ENCODE measurements around the gene DCK. TPM values are rescaled to one million over a fixed set of nuclear protein-coding genes. Genes with fewer than 3 reads are reported as not detected.
"Not testable (repeated sequence)": the region's sequence is repeated elsewhere in the genome, so short reads cannot be mapped to it uniquely, and the experiment has no call there.

DCK gene
- total RNA-seq, 1 donor from 2014 or later, result 24.5 TPM

GRCh38 chr4:71026086-71026485 lies 32.6 kb downstream of the DCK start:
- no peak overlapping the region for H3K27ac ChIP-seq
- H3K4me3 ChIP-seq, result no peak overlapping the region
- H3K9me3 ChIP-seq, result no peaks in the 10 kb centered on the region
- intact Hi-C loops (cut with DNase I), result no loop called here
- no peak for TF ChIP-seq CTCF (IDR thresholded peaks at IDR 0.05)
- DNase-seq (ENCODE audit: low spot score in 2 of 2), result no peak
- no peaks in the 10 kb centered on the region for H3K4me1 ChIP-seq
- no peaks in the 10 kb centered on the region for H3K27me3 ChIP-seq
- H3K36me3 ChIP-seq, result peaks cover 8 to 21% of the 10 kb centered on the region in 2 donors

- DNase-seq (ENCODE audit: low spot score in 2 of 2), result no peak
- peaks cover 13 to 21% of the 10 kb centered on the region in 2 donors for H3K36me3 ChIP-seq
- no peak overlapping the region for H3K4me3 ChIP-seq
- no peaks in the 10 kb centered on the region for H3K27me3 ChIP-seq
- no peaks in the 10 kb centered on the region for H3K9me3 ChIP-seq
- no peak for TF ChIP-seq CTCF (IDR thresholded peaks at IDR 0.05)
- H3K27ac ChIP-seq, result no peak overlapping the region
- intact Hi-C loops (cut with DNase I), result no loop called here
- no peaks in the 10 kb centered on the region for H3K4me1 ChIP-seq
These were observed 34.2 kb downstream of the DCK start for GRCh38 chr4:71027611-71028010.

GRCh38 chr4:71029504-71029903 lies 36.1 kb downstream of the DCK start:
- H3K27ac ChIP-seq, result no peak overlapping the region
- peaks cover 8 to 12% of the 10 kb centered on the region in 2 donors for H3K36me3 ChIP-seq
- intact Hi-C loops (cut with DNase I), result no loop called here
- H3K27me3 ChIP-seq, result no peaks in the 10 kb centered on the region
- no peak overlapping the region for H3K4me3 ChIP-seq
- DNase-seq (ENCODE audit: low spot score in 2 of 2), result no peak
- no peak for TF ChIP-seq CTCF (IDR thresholded peaks at IDR 0.05)
- no peaks in the 10 kb centered on the region for H3K9me3 ChIP-seq
- no peaks in the 10 kb centered on the region for H3K4me1 ChIP-seq

GRCh38 chr4:71032106-71032505 lies 38.7 kb downstream of the DCK start:
- H3K4me1 ChIP-seq; DNase-seq (ENCODE audit: low spot score in 2 of 2); H3K27ac ChIP-seq; H3K9me3 ChIP-seq; H3K27me3 ChIP-seq; H3K4me3 ChIP-seq; intact Hi-C loops (cut with DNase I): not testable (repeated sequence)
- H3K36me3 ChIP-seq, result peaks cover 8 to 12% of the 10 kb centered on the region in 2 donors

GRCh38 chr4:71045256-71045655 lies 51.8 kb downstream of the DCK start:
- Histone ChIP-seq H3K36me3 (no peaks in the 10 kb centered on the region), H3K4me3 (no peak overlapping the region), H3K27ac (no peak overlapping the region), H3K27me3 (no peaks in the 10 kb centered on the region), H3K4me1 (no peaks in the 10 kb centered on the region), H3K9me3 (peaks cover 0 to 5% of the 10 kb centered on the region in 2 donors)
- no peak for DNase-seq (ENCODE audit: low spot score in 2 of 2)
- intact Hi-C loops (cut with DNase I), result no loop called here
- no peak for TF ChIP-seq CTCF (IDR thresholded peaks at IDR 0.05)

GRCh38 chr4:71049395-71049794 lies 55.9 kb downstream of the DCK start:
- no peak overlapping the region for H3K4me3 ChIP-seq
- H3K27ac ChIP-seq, result no peak overlapping the region
- H3K9me3 ChIP-seq, result no peaks in the 10 kb centered on the region
- no peaks in the 10 kb centered on the region for H3K27me3 ChIP-seq
- no peaks in the 10 kb centered on the region for H3K36me3 ChIP-seq
- no peak for TF ChIP-seq CTCF (IDR thresholded peaks at IDR 0.05)
- intact Hi-C loops (cut with DNase I), result no loop called here
- no peaks in the 10 kb centered on the region for H3K4me1 ChIP-seq
- no peak for DNase-seq (ENCODE audit: low spot score in 2 of 2)
